ENCODE data around the gene TRAF4. TPM values are rescaled to one million over a fixed set of nuclear protein-coding genes. Genes with fewer than 3 reads are reported as not detected.

The TRAF4 gene
- total and polyA plus RNA-seq, 4 donors, result 8.5 to 32.0 (median 23.9) TPM

GRCh38 chr17:28738680-28739384 is 5.0 kb upstream of the TRAF4 start (continued):
- TF ChIP-seq CTCF (IDR thresholded peaks at IDR 0.05; ENCODE audit: low read depth, low read length, missing input control), result no peak
- TF ChIP-seq TAF1 (conservative IDR thresholded peaks at IDR 0.05), result no peak
- no peak for TF ChIP-seq RXRA (IDR thresholded peaks at IDR 0.05)

GRCh38 chr17:28740406-28741357 is 3.1 kb upstream of the TRAF4 start:
- no peak overlapping the region for H3K9ac ChIP-seq (ENCODE audit: low read depth in 1 of 2, low read length in 2 of 2)
- no peak for DNase-seq (ENCODE audit: low spot score)
- H3K4me3 ChIP-seq (ENCODE audit: low read depth in 1 of 3, low read length in 3 of 3), result no peak overlapping the region
- no peaks in the 10 kb centered on the region for H3K9me3 ChIP-seq (ENCODE audit: control insufficient read depth in 4 of 4, low read length in 3 of 4)
- H3K4me1 ChIP-seq (ENCODE audit: control insufficient read depth in 4 of 4, insufficient read depth in 4 of 4, low read length in 3 of 4), result peaks cover 4 to 13% (median 9%) of the 10 kb centered on the region in 4 donors
- no peaks in the 10 kb centered on the region for H3K36me3 ChIP-seq (ENCODE audit: control insufficient read depth in 4 of 4, insufficient read depth in 3 of 4, low read depth in 1 of 4, low read length in 3 of 4)
- H3K27me3 ChIP-seq (ENCODE audit: control insufficient read depth in 4 of 4, insufficient read depth in 4 of 4, low read length in 3 of 4), result no peaks in the 10 kb centered on the region
- TF ChIP-seq FOXA1 (IDR thresholded peaks at IDR 0.05) (no peak), YY1 (IDR thresholded peaks at IDR 0.05) (no peak), GABPA (IDR thresholded peaks at IDR 0.05 in 1 of 2, conservative IDR thresholded peaks at IDR 0.05 in 1 of 2) (no peak), HNF4G (IDR thresholded peaks at IDR 0.05) (no peak), NR2F2 (IDR thresholded peaks at IDR 0.05) (no peak), JUND (IDR thresholded peaks at IDR 0.05) (no peak), EGR1 (IDR thresholded peaks at IDR 0.05; ENCODE audit: low read depth in 2 of 2) (no peak), ATF3 (IDR thresholded peaks at IDR 0.05) (no peak), CTCF (IDR thresholded peaks at IDR 0.05; ENCODE audit: low read depth, low read length, missing input control) (no peak), REST (IDR thresholded peaks at IDR 0.05) (no peak), RXRA (IDR thresholded peaks at IDR 0.05) (no peak)
- no peak overlapping the region for H3K27ac ChIP-seq (ENCODE audit: low read depth in 1 of 2, low read length in 2 of 2)
- 91% methylated on average over 10 of the region's 10 CpGs for WGBS
